Superior temporal gyrus (tissue), 1 donor: ENCODE measurements around the gene AARS2.
"Not testable (repeated sequence)": the region's sequence is repeated elsewhere in the genome, so short reads cannot be mapped to it uniquely, and the experiment has no call there.

Experiments used
- DNase-seq: peaks from one replicate; pipeline ENCODE4 v3.0.0-alpha.2; 2016; ENCODE audit errors: extremely low spot score

AARS2 gene

DNA sequence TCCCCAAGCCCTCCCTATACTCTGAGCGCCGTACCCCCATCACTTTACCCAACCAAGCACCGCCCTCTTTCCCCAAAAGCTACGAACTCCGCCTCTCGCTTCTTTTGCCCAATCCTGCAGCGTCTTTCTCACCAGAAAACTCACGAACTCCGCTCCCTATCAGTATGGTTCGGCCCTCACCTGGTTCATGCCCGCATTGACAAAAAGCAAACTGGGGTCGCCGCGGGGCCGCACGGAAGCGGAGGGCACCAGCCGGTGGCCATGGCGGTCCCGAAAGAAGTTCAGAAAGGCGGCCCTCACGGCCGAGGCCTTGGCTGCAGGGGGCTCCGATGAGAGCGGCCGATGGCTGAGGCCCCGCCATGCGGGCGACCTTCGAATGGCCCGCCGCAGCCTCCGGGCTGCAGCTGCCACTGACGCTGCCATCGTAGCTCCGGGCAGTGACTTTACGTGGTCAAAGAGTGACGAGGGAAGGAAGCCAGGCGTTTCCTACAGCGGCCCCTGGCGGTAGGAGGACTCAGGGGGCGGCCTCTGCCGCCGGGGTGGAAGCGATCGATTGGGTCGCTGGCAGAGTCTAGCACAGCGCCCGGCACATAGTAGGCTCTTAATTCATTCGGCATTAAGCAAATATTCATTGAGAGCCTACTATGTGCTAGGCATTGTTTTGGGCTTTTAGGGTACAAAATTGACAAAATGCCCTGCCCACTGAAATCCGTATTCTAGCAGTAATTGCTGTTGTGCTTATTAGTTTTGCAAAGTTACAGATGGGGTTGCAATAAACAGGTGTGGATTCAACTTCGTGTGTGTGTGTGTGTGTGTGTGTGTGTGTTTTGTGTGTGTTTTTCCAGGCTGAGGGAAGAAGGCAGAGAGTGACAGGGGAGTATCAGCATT, at the start of gene AARS2:
AARS2 (minus strand) TSS at position 447 of the 888 bp plus-strand sequence; CDS start at position 423, 24 bp downstream.
- DNase-seq, result peak; percentile 89

DNA sequence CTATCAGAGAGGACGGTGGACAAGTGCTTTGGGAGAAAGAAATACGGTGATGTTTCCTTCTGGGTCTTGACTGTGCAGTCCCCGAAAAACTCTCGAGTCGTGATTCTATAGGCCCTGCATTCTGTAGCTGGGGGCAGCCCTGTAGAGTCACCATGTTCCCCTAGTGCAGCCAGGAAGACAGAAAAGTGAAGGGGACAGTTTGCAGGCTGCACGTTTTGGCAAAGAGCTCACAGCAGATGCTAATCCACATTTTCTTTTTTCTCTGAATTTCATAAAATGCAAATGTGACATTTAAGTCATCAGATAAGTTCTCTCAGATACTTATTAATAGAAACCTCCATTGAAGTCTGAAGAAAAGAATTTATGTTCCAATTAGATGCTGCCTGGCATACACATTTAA, 48.8 kb upstream of the AARS2 start:
- peak; percentile 29 for DNase-seq

DNA sequence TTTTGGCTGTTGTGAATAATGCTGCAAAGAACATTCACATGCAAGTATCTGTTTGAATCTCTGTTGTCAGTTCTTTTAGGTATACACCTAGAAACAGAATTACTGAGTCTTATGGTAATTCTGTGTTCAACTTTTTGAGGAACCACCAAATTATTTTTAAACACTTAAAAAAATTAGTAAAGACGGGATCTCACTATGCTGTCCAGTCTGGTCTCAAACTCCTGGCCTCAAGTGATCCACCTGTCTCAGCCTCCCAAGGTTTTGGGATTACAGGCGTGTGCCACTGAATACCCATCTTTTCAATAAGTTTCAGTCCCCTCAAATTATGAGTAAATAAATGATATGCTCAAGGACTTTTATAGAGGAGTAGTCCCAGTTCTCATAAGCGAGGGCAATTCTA, 46.8 kb upstream of the AARS2 start:
- no peak for DNase-seq

DNA sequence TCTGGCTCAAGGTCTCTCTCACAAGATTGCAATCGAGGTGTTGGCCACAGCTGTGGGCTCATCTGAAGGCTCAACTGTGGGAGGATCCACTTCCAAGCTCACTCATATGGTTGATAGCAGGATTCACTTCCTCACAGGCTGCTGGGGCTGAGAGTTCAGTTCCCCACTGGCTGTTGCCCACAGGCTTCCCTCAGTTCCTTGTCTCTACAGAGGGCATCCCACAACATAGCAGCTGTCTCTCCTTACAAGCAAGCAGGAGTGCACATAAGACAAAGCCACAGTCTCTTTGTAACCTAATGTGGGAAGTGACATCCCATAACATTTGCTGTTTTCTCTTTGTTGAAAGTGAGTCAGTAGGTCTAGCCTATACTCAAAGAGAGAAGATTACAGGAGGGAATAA, 43.3 kb upstream of the AARS2 start:
- DNase-seq, result no peak

DNA sequence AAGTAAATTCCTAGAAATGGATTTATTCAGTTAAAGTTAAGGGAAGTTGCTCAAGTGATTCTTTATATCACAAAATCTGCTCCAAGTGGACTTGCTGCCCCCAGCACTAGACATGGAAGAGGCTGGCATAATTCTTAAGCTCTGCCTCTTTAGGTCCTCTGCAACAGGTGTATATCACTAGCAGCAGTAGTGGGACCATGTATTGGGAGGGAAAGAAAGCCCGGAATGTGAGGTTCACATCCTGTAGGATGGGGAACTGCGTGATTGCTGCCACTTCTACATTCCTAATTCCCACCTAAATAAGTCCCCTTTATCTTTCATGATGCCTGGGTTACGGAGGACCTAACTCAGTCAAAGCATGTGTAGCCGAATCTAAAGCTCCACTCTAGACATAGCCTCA, 42.5 kb upstream of the AARS2 start:
- DNase-seq, result no peak

DNA sequence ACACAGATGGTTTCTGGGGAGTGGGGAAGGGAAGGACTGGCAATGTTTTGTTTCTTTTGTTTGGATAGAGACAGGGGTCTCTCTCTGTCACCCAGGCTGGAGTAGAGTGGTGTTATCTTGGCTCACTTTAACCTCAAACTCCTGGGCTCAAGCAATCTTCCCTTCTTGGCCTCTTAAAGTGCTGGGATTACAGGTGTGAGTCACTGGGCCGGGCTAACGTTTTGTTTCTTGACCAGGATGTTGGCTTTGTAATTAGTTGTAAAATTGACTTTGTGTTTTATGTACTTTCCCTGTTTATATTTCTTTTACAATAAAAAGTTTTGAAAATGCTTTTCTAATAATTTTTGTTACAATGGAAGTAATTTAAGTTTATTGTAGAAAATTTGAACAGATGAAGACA, 40.2 kb upstream of the AARS2 start:
- no peak for DNase-seq

DNA sequence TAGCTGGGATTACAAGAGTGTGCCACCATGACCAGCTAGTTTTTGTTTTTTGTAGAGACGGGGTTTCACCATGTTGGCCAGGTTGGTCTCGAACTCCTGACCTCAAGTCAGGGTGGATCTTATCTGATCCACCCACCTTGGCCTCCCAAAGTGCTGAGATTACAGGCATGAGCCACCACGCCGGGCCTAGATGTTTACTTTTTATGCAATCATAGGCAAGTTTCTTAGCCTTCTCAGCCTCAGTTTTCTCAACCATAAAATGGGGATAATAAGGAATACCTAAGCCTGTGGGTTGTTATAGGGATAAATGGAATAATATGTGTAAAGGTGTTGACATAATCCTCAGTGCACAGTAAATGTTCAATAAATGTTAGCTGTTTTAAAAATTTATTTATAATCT, 39.1 kb upstream of the AARS2 start:
- no peak for DNase-seq

DNA sequence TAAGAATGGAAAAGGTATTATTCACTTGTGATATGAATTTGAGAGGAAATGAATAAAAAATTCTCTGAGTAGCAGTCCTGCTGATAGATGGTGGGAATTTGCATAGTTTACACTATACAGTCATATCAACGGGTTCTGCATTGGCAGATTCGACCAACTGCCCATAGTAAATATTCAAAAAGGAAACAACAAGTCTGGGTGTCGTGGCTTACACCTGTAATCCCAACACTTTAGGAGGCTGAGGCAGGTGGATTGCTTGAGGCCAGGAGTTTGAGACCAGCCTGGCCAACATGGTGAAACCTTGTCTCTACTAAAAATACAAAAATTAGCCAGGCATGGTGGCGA, 37.5 kb upstream of the AARS2 start:
- DNase-seq, result not testable (repeated sequence)

DNA sequence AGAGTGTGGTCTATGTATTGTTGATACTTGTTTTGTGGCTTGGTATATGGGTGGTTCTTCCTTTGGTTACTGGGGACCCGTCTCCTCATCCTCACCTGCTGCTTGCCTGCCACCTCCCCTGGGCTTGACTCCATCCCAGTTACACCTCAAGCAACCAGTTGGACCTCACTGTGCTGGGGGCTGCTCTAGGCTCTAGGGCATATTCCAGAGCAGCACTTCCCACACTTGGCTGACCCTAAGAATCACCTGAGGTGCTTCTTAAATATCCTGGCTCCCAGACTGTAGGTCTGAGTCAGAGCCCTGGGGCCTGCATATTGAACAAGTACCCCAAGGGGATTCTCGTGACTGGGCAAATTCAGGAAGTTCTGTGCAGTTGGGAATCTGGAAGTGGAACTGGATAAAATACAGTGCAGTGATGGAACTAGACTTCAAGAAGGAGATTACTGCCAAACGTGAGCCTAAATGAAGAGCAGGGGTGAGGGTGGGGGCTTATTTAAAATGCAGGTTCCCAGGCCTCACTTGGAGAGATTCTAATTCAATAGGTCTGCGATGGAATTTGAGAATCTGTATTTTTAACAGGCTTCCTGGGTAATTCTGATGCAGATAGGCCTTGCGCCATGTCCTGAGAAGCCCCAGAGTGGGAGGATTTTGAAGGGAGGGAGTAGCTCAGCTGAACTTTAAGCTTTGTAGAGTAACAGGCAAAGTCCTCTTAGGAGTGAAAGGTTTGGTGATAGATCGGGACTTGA, 36.9 kb upstream of the AARS2 start:
- DNase-seq, result no peak

DNA sequence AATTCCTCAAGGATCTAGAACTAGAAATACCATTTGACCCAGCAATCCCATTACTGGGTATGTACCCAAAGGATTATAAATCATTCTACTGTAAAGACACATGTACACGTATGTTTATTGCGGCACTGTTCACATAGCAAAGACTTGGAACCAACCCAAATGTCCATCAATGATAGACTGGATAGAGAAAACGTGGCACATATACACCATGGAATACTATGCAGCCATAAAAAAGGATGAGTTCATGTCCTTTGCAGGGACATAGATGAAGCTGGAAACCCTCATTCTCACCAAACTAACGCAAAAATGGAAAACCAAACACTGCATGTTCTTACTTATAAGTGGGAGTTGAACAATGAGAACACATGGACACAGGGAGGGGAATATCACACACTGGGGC, 33.7 kb upstream of the AARS2 start:
- DNase-seq, result not testable (repeated sequence)

DNA sequence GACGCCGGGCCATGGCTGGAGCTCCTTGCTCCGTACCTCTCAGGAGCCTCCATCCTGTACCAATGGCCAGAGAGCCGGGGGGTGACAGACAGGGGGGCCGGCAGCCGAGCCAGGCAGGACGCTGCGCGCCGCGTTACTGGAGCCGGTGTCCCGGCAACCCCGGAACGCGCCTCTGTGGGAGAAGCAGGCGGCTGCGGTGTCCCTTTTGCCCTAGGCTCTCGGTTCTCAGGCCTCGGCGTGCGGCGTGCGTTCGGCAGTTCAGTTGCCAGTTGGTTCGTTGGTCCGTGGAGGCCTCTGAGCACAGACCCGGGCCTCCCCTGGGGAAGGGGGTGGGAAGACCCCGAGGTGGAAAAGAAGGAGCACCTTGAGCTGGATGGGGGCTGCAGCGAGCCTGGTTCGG, 29.3 kb upstream of the AARS2 start, which contains the start of gene SPATS1:
SPATS1 (plus strand) TSS at position 162 of the 400 bp plus-strand sequence. CDS start 446 bp downstream, outside the sequence.
- DNase-seq, result no peak

DNA sequence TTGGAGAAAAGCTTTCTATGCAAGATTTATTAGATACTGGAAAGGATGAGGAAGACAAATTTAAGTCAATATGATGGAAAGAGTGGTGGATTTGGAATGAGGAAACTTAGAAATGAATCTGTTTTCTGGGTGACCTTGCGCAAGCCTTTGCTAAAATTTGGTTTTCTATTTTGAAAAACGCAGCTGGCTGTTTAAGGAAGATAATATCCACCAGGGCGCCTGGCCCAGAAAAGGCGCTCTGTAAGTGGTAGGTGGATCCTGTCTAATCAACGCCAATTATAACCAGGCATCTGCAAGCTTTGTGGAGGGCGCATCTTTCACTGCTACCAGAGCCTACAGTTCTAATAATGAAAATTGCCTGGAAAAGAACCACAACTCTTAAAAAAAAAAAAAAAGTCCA, 28.9 kb upstream of the AARS2 start:
- peak; percentile 57 for DNase-seq

DNA sequence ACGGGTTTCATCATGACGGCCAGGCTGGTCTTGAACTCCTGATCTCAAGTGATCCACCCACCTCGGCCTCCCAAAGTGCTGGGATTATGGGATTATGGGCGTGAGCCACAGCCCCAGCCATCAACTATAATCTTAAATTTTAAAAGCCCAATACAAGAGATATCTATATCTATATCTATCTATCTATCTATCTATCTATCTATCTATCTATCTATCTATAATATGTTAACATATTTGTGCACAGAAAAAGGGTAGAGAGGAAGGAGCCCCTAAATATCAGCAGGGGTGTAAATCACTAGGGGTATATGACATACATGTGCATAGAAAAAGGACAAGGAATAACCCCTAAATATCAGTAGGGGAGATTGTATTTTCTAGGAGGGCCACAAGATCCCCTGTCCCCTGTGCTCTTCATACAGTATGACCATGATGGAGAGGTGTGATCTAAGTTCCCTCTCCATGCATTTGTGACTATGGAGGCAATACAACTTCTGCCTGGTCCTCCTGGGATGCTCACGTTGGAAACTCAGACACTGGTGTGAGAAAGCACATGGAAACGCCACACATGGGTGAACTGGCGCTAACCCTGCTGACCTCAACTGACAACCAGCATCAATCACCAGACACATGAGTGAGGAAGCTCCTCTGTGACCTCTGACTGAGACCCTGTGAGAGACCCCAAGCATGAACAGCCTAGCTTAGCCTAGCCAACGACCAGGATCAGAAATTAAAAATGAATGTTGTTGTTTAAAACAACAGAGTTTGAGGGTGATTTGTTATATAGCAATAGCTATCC, 28.1 kb upstream of the AARS2 start:
- DNase-seq, result no peak

DNA sequence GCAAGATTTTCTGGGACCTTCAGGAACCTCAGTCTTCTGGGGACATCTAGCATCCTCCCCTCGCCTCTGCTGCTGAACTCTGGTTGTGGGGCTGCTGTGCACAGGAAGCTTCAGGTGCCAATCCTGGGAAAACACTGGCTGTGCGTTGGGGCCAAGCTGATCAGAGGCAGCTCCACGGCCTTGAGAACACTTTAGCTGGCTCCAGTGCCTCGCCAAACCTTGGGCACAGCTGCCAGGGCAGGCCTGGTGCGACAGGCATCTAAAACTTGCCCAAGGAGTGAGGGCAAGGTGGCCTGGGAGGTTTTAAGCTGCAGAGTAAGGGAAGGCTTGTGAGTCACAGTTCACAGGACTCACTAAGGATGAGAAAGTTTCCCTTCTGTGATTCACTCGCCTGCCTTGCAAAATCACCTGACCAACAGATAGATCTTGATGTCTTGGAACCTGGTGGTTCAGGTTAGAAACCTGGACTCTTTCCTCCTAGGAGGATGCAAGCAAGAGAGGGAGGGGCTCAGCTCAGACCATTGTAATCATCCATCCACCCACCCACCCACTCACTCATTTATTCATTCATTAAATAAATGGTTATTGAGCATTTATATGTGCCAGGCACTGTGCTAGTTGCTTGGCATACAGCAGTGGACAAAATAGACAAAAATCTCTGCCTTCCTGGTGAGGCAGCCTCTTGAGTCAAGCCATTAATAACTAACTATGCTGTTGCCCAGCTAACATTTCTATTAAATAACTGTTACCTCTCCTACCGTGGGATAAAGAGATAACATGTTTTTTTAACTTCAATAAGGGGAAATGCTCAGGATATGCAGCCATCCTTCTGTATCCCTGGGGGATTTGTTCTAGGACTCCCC, 26.8 kb upstream of the AARS2 start:
- DNase-seq, result no peak

DNA sequence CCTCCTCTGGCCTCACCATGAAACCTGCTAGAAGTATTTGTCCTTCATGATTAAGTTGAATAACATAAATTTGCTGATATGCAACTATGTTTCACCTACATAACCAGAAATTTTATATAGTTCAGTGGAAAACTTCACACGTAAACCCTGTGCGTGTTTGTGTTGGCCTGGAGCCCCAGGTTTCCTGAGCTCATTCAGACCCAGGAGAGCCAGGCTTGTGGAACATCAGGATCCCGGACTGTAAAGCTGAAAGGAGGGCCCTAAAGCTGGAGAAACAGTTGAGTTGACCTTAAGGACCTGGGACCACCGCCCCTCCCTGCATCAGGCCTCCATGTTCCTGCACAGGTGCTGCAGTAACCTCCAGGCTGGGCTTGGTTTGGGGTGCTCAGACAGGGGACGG, 26.2 kb upstream of the AARS2 start:
- no peak for DNase-seq

DNA sequence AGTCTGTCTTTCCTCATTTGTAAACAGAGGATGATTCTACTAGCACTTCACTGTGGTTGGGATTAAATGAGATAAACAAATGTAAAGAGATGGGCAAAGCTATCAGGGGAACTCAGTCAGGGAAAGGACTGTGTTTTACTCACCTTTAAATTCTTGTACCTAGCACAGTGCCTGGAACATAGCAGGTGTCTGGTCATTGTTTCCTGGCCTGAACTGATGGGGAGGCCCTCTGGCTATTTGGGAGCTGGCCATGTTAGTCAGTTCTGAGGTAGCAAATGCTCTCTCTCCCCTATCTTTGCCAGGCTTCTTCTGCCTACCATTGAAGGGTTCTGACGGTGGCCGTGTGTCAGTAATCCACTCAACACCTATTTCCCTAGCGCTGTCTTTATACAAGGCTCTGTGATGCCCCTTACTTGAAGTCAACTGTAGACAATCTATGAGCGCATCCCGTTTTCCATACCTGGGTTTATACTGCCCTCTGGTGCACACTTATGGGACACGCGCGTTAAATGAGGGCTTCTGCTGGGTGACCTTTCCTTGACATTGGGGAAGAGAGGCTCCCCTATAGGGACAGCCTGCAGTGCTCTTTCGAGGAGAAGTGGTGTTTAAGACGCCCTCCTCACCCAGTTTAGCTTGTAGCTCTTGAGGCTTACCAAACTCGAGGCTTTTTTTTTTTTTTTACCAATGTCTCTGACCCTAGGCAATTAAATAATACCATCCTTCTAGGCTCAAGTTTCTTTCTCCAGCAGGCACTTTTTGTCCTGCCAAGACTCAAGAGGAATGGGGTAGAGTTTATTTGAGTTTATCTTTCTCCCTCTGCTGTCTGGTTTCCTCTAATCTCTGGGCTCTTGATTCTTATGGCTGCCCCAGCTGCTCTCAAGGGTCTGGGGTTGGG, 25.3 kb upstream of the AARS2 start:
- DNase-seq, result peak; percentile 88

DNA sequence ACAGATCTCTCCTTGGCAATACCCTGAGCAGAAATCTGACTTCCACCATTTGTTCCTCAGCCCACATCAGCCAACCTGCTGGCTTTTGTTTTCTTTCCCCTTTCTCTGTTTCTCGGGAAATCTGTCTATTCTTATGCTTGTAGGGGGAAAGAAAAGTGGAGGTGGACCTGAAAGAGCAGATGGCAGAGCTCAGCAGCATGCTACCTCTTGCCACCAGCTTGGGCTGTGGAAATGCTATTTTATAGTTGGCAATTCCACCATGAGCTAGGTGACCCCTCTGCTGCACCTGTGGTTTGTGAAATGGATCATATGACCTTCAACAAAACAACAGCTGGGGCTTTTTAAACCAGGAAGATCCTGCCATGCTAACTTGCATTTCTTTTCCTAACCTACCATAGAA, 22.5 kb upstream of the AARS2 start:
- no peak for DNase-seq

DNA sequence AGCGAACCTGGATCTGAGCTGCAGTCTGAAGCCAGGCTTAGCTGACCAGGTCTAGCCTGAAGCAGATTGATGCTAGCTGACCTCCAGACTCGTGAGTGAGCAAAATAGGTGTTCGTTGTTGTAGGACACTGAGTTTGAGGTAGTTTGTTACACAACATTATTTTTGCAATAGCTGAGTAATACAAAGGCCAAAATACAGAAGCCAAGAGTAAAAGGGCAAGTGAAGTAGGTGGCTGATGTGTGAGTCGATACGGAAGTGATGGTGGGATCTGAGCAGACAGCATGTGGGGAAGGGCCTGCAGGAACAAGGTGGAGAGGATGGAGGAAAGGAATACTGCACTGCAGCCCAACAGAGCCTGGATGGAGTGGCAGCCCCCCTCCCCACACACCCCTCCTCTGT, 20.8 kb upstream of the AARS2 start:
- DNase-seq, result no peak

DNA sequence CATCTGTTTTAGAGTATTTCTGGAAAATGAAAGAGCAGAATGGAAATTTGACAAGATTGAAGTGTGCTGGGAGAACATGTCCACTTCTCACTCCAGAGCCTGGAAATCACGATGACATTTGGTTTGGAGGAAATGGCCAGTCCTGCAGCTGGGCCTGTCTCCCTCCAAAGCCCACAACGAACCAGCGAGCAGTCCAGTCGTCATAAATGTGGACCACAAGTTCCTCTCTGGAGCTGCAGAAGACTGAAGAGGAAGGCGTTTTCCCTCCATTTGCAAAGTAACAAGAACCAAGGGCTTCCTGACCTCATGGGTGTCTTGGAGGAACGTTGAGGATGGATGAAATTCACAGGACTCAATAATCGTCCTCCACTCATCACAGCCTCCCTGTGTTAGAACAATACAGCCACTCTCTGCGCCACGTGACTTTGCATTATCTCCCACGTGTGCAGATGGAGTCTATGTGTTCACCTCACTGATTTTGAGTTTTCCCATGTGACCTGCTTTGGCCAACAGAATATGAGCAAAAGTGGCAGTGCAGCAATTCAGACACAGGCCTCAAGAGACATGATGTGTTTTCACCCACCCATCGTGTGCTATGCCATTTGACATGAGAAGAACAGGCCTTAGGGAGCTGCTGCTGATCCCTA, 20.2 kb upstream of the AARS2 start:
- DNase-seq, result no peak

DNA sequence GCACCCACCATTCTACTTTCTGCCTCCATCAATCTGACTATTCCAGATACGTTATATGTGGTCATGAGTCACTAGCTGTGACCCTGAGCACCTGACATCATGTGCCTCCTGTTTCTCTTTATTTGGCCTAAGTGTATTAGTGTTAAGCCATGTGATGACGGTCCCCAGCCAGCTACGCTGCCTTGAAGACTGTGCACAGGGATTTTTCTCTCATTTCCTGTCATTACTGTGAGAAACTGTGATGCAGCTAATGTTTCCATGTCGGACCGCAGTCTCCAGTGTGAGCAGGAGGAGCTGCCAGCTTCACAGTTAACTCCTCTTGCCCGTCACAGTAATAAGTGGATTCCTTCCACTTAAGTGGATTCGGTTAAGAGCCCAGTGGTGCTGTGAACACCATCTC, 19.4 kb upstream of the AARS2 start:
- DNase-seq, result no peak
